Panc1 (cell line): ENCODE measurements around the gene ABCC12. TPM values are rescaled to one million over a fixed set of nuclear protein-coding genes. Genes with fewer than 3 reads are reported as not detected.

ENCODE experiments used
- ATAC-seq: fragments of 200-7000 bp; cut with Tn5 transposase; 2 replicates; pipeline ENCODE4 v1.9.1; 2020; ENCODE audit warnings: mild to moderate bottlenecking, moderate library complexity
- BruUV-seq: library from RNA; stranded (reverse); fragments of 400-500 nt; replicated peaks from 2 replicates; lab custom pipeline; 2021; lab: Mats Ljungman, UMichigan
- CTCF ChIA-PET: fragments of 300-600 bp; sonication (Branson Sonifier 250); formaldehyde crosslinking; loops from one replicate; lab custom pipeline; 2022; ENCODE audit warnings: antibody characterized with exemption; lab: Charles Lee
- POLR2A ChIA-PET: fragments of 300-600 bp; sonication (Branson Sonifier 250); formaldehyde crosslinking; loops from one replicate; lab custom pipeline; 2022; ENCODE audit warnings: antibody characterized with exemption; lab: Charles Lee
- DNase-seq: peaks from one replicate; pipeline ENCODE4 v3.0.0-alpha.2; 2010; ENCODE audit warnings: low read depth, low spot score
- H3K27ac ChIP-seq: 2 replicates; pipeline ENCODE4 v1.5.1; 2011; ENCODE audit warnings: mild to moderate bottlenecking, low read length, inconsistent platforms
- H3K27me3 ChIP-seq: fragments of 200-500 bp; sonication (Bioruptor generic); 2 replicates; pipeline ENCODE4 v1.6.0; 2014; ENCODE audit warnings: low read length, inconsistent platforms; ENCODE audit not compliant: control insufficient read depth, insufficient read depth
- H3K36me3 ChIP-seq: fragments of 200-500 bp; sonication (Bioruptor generic); 2 replicates; pipeline ENCODE4 v1.5.1; 2014; ENCODE audit warnings: inconsistent platforms, mild to moderate bottlenecking, low read length, moderate library complexity; ENCODE audit not compliant: control insufficient read depth, insufficient read depth
- H3K4me1 ChIP-seq: 2 replicates; pipeline ENCODE4 v1.5.1; 2011; ENCODE audit warnings: inconsistent platforms, mild to moderate bottlenecking, low read length, moderate library complexity; ENCODE audit not compliant: control insufficient read depth, insufficient read depth
- H3K4me3 ChIP-seq, 2 experiments: 2 replicates each; pipeline ENCODE4 v1.5.1; 2011 to 2012; ENCODE audit warnings: low read depth in 2 of 2, low read length in 2 of 2, mild to moderate bottlenecking in 2 of 2, inconsistent platforms in 1 of 2, moderate library complexity in 1 of 2
- H3K9me3 ChIP-seq: fragments of 200-500 bp; sonication (Bioruptor generic); 2 replicates; pipeline ENCODE4 v1.5.1; 2014; ENCODE audit warnings: low read depth, mild to moderate bottlenecking, inconsistent platforms, low read length, moderate library complexity; ENCODE audit not compliant: control insufficient read depth, insufficient read depth
- POLR2AphosphoS5 ChIP-seq: IDR thresholded peaks from 2 replicates; pipeline ENCODE4 v1.6.1; 2012; ENCODE audit warnings: mild to moderate bottlenecking, low read depth, low read length, moderate library complexity
- SIN3A ChIP-seq: IDR thresholded peaks from 2 replicates; pipeline ENCODE4 v1.6.1; 2012; ENCODE audit warnings: low read depth, mild to moderate bottlenecking, low read length, moderate library complexity, borderline replicate concordance; ENCODE audit not compliant: insufficient read depth
- TCF7L2 ChIP-seq: IDR thresholded peaks from 2 replicates; pipeline ENCODE4 v1.6.1; 2011; ENCODE audit warnings: mild to moderate bottlenecking, low read depth, low read length, inconsistent platforms
- in situ Hi-C: cut with HindIII; loops from 2 replicates; pipeline ENCODE4 v1.10.0; 2016; ENCODE audit warnings: low sequenced_read_pairs, low pct_unique_long_range_greater_than_20kb
- intact Hi-C: fragments of 100-400 bp; cut with micrococcal nuclease; formaldehyde crosslinking; loops from one replicate; pipeline ENCODE4 v1.10.0; 2022; ENCODE audit not compliant: unreplicated experiment
- total RNA-seq: library from RNA; stranded (reverse); gene quantifications from one replicate; pipeline ENCODE4 v1.2.1, GENCODE V29; 2021; ENCODE audit not compliant: unreplicated experiment
- TF ChIP-seq, protein P1 (sequence below), 2 experiments: IDR thresholded peaks; 2 replicates each; pipeline ENCODE4 v1.6.1; 2011 to 2012; ENCODE audit warnings: low read depth in 2 of 2, control low read depth in 1 of 2, low read length in 1 of 2, mild to moderate bottlenecking in 1 of 2, moderate library complexity in 1 of 2; ENCODE audit not compliant: insufficient read depth in 1 of 2
- TF ChIP-seq, protein P2 (sequence below): fragments of 450-650 bp; IDR thresholded peaks from 2 replicates; pipeline ENCODE4 v1.5.1; 2017; ENCODE audit warnings: mild to moderate bottlenecking

ABCC12 gene
- total RNA-seq, 1 experiment from 2014 or later, result not detected

- in situ Hi-C loops, result no loop called here
- ChIA-PET POLR2A (no interaction called here), CTCF (no interaction called here)
- Histone ChIP-seq H3K27me3 (no peaks in the 10 kb centered on the region), H3K36me3 (no peaks in the 10 kb centered on the region), H3K4me3 (no peak overlapping the region), H3K4me1 (no peaks in the 10 kb centered on the region), H3K9me3 (no peaks in the 10 kb centered on the region; the same call in 1 of the 2 replicates), H3K27ac (peak overlapping the region; percentile 48)
- ATAC-seq (no peak), DNase-seq (no peak)
- intact Hi-C loops, result loop anchor here (10.0 kb wide), 1 partner anchor 1109 kb away; no protein-coding TSS in a partner anchor
- BruUV-seq, result no TSS peak
- no peak for TF ChIP-seq POLR2AphosphoS5
These were observed 2.0 kb downstream of the ABCC12 start for GRCh38 chr16:48153774-48154173.

- no peaks in the 10 kb centered on the region; the same call in 1 of the 2 replicates for H3K9me3 ChIP-seq
- POLR2A ChIA-PET, result no interaction called here
- H3K36me3 ChIP-seq, result no peaks in the 10 kb centered on the region
- CTCF ChIA-PET, result no interaction called here
- H3K27me3 ChIP-seq, result no peaks in the 10 kb centered on the region
- H3K4me3 ChIP-seq, result no peak overlapping the region
- in situ Hi-C loops, result no loop called here
- no peak overlapping the region for H3K27ac ChIP-seq
- intact Hi-C loops, result loop anchor here (10.0 kb wide), 1 partner anchor 1107 kb away; no protein-coding TSS in a partner anchor
- TF ChIP-seq SIN3A (no peak), TCF7L2 (no peak), POLR2AphosphoS5 (no peak)
- TF ChIP-seq, protein P1, sequence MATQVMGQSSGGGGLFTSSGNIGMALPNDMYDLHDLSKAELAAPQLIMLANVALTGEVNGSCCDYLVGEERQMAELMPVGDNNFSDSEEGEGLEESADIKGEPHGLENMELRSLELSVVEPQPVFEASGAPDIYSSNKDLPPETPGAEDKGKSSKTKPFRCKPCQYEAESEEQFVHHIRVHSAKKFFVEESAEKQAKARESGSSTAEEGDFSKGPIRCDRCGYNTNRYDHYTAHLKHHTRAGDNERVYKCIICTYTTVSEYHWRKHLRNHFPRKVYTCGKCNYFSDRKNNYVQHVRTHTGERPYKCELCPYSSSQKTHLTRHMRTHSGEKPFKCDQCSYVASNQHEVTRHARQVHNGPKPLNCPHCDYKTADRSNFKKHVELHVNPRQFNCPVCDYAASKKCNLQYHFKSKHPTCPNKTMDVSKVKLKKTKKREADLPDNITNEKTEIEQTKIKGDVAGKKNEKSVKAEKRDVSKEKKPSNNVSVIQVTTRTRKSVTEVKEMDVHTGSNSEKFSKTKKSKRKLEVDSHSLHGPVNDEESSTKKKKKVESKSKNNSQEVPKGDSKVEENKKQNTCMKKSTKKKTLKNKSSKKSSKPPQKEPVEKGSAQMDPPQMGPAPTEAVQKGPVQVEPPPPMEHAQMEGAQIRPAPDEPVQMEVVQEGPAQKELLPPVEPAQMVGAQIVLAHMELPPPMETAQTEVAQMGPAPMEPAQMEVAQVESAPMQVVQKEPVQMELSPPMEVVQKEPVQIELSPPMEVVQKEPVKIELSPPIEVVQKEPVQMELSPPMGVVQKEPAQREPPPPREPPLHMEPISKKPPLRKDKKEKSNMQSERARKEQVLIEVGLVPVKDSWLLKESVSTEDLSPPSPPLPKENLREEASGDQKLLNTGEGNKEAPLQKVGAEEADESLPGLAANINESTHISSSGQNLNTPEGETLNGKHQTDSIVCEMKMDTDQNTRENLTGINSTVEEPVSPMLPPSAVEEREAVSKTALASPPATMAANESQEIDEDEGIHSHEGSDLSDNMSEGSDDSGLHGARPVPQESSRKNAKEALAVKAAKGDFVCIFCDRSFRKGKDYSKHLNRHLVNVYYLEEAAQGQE (IDR thresholded peaks at IDR 0.05; ENCODE audit: insufficient read depth in 1 of 2, low read depth in 2 of 2, low read length in 1 of 2), result no peak
- TF ChIP-seq, protein P2, sequence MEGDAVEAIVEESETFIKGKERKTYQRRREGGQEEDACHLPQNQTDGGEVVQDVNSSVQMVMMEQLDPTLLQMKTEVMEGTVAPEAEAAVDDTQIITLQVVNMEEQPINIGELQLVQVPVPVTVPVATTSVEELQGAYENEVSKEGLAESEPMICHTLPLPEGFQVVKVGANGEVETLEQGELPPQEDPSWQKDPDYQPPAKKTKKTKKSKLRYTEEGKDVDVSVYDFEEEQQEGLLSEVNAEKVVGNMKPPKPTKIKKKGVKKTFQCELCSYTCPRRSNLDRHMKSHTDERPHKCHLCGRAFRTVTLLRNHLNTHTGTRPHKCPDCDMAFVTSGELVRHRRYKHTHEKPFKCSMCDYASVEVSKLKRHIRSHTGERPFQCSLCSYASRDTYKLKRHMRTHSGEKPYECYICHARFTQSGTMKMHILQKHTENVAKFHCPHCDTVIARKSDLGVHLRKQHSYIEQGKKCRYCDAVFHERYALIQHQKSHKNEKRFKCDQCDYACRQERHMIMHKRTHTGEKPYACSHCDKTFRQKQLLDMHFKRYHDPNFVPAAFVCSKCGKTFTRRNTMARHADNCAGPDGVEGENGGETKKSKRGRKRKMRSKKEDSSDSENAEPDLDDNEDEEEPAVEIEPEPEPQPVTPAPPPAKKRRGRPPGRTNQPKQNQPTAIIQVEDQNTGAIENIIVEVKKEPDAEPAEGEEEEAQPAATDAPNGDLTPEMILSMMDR, result no peak
- BruUV-seq, result no TSS peak
- no peaks in the 10 kb centered on the region for H3K4me1 ChIP-seq
- ATAC-seq (no peak), DNase-seq (no peak)
These were observed 3.6 kb downstream of the ABCC12 start for GRCh38 chr16:48152226-48152625.

DNA sequence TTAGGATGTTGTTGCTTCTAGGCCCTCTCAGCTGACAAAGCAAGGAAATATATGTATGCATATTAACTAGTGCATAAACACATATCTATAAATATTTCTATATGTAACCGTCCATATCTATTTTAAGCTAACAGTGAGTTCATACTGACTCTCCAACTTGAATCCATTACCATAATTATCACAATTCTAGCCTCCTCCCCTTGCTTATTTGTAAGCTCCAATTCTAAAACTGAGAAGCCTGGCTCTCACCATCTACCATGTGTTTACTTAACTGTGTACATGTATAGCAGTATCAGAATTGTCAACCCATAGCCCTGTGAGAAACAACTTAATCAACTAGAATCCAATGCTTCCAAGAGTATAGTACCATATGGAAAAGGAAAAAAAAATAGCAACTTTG, 5.1 kb downstream of the ABCC12 start:
- no peaks in the 10 kb centered on the region for H3K36me3 ChIP-seq
- BruUV-seq, result no TSS peak
- no peak overlapping the region for H3K27ac ChIP-seq
- no peak for ATAC-seq
- no peaks in the 10 kb centered on the region for H3K4me1 ChIP-seq
- in situ Hi-C loops, result no loop called here
- ChIA-PET CTCF (no interaction called here), POLR2A (no interaction called here)
- no peaks in the 10 kb centered on the region; the same call in 1 of the 2 replicates for H3K9me3 ChIP-seq
- intact Hi-C loops, result loop anchor here (10.0 kb wide), 1 partner anchor 1106 kb away; no protein-coding TSS in a partner anchor
- no peaks in the 10 kb centered on the region for H3K27me3 ChIP-seq
- no peak for DNase-seq
- TF ChIP-seq POLR2AphosphoS5 (no peak), SIN3A (no peak), TCF7L2 (no peak)
- TF ChIP-seq, protein P2, result no peak
- TF ChIP-seq, protein P1 (IDR thresholded peaks at IDR 0.05; ENCODE audit: insufficient read depth in 1 of 2, low read depth in 2 of 2, low read length in 1 of 2), result no peak
- no peak overlapping the region for H3K4me3 ChIP-seq
